ENCODE measurements around the gene HEXIM2. TPM values are rescaled to one million over a fixed set of nuclear protein-coding genes. Genes with fewer than 3 reads are reported as not detected.

HEXIM2 gene
- total and polyA plus RNA-seq, 4 donors = 4.3 to 10.6 (median 7.1) TPM

DNA sequence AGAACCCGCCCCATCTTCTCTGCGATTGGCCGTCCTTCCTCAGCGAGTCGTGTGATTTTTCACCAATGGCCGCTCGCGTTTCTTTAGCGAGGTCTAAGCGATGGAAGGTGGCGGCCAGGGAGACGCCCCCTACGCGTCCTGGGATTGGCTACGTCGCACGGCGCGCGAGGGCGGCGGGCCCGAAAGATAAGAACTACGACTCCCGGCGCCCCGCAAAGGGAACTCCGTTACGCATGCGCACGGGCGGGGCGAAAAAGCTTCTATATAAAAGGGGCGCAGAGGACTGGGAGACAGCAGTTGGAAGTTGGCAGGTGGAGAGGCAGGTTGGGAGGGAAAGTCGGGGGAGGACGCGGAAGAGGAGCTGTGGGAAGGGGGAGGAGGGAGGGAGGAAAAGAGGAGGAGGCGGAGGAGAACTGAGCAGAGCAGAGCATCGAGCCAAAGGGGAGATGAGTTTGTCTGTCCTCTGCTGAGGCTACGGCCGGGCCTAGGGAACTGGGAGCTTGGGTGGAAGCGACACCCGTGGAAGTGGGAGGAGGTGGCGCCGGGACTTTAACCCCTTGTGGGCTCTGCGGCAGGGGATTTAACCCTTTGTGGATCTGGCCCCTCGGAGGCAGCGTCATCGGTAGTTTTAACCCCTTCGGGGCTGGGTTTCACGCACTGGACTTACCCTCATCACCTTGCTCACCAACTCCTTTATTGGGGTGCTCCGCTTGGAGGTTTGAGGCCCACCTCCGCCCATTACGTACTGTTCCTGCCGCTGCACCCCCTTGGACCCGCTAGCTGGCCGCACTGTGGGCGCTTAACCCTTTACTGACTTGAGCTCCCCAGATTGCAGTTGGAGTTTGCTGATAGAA lies 13.3 kb upstream of the HEXIM2 start, which contains the start of gene HEXIM1:
Gene HEXIM1 (plus strand): TSS at position 293 of the 854 bp plus-strand sequence. CDS start 716 bp downstream, outside the sequence.
- WGBS, 2 donors = 0% methylated on average over 58 of the region's 58 CpGs
- TF ChIP-seq, protein P1, sequence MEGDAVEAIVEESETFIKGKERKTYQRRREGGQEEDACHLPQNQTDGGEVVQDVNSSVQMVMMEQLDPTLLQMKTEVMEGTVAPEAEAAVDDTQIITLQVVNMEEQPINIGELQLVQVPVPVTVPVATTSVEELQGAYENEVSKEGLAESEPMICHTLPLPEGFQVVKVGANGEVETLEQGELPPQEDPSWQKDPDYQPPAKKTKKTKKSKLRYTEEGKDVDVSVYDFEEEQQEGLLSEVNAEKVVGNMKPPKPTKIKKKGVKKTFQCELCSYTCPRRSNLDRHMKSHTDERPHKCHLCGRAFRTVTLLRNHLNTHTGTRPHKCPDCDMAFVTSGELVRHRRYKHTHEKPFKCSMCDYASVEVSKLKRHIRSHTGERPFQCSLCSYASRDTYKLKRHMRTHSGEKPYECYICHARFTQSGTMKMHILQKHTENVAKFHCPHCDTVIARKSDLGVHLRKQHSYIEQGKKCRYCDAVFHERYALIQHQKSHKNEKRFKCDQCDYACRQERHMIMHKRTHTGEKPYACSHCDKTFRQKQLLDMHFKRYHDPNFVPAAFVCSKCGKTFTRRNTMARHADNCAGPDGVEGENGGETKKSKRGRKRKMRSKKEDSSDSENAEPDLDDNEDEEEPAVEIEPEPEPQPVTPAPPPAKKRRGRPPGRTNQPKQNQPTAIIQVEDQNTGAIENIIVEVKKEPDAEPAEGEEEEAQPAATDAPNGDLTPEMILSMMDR (IDR thresholded peaks at IDR 0.05; ENCODE audit: control extremely low read depth, extremely low read depth) = no peak
- ATAC-seq (ENCODE audit: insufficient read depth, low FRiP score) (peak; percentile 83), DNase-seq (peak; percentile 100)
- Histone ChIP-seq H3K27ac (ENCODE audit: low read depth in 1 of 2, low read length in 1 of 2) (peak within 1 kb of the TSS; percentile 95 to 96), H3K4me1 (ENCODE audit: control insufficient read depth in 5 of 5, insufficient read depth in 5 of 5, low read length in 5 of 5) (peaks cover 5 to 44% (median 14%) of the 10 kb centered on the region in 5 donors), H3K36me3 (ENCODE audit: control insufficient read depth in 4 of 4, insufficient read depth in 4 of 4, low read length in 4 of 4) (peaks cover 0 to 9% (median 0%) of the 10 kb centered on the region in 4 donors), H3K4me3 (peak within 1 kb of the TSS; percentile 80), H3K9me3 (ENCODE audit: control insufficient read depth in 4 of 4, insufficient read depth in 3 of 4, low read length in 3 of 4) (no peaks in the 10 kb centered on the region), H3K27me3 (ENCODE audit: control insufficient read depth in 3 of 3, insufficient read depth in 3 of 3, low read length in 2 of 3) (no peaks in the 10 kb centered on the region), H3K9ac (ENCODE audit: insufficient read depth in 1 of 2, low read length in 2 of 2) (peak within 1 kb of the TSS; percentile 85 to 97)

DNA sequence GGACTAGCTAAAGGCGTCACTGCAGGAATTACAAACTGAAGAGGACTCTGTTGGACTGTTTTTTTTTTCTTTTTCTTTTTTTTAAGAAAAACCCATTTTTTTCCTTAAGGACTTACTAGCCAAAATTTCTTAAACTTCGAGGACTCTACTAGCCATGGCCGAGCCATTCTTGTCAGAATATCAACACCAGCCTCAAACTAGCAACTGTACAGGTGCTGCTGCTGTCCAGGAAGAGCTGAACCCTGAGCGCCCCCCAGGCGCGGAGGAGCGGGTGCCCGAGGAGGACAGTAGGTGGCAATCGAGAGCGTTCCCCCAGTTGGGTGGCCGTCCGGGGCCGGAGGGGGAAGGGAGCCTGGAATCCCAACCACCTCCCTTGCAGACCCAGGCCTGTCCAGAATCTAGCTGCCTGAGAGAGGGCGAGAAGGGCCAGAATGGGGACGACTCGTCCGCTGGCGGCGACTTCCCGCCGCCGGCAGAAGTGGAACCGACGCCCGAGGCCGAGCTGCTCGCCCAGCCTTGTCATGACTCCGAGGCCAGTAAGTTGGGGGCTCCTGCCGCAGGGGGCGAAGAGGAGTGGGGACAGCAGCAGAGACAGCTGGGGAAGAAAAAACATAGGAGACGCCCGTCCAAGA lies 12.5 kb upstream of the HEXIM2 start:
- WGBS, 2 donors = 0 to 1% methylated on average over 32 of the region's 32 CpGs

DNA sequence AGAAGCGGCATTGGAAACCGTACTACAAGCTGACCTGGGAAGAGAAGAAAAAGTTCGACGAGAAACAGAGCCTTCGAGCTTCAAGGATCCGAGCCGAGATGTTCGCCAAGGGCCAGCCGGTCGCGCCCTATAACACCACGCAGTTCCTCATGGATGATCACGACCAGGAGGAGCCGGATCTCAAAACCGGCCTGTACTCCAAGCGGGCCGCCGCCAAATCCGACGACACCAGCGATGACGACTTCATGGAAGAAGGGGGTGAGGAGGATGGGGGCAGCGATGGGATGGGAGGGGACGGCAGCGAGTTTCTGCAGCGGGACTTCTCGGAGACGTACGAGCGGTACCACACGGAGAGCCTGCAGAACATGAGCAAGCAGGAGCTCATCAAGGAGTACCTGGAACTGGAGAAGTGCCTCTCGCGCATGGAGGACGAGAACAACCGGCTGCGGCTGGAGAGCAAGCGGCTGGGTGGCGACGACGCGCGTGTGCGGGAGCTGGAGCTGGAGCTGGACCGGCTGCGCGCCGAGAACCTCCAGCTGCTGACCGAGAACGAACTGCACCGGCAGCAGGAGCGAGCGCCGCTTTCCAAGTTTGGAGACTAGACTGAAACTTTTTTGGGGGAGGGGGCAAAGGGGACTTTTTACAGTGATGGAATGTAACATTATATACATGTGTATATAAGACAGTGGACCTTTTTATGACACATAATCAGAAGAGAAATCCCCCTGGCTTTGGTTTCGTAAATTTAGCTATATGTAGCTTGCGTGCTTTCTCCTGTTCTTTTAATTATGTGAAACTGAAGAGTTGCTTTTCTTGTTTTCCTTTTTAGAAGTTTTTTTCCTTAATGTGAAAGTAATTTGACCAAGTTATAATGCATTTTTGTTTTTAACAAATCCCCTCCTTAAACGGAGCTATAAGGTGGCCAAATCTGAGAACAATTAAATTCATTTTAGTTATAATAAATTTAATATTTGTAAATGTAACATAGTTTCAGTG lies 11.7 kb upstream of the HEXIM2 start:
- peak; percentile 84 to 86 (median 84) for DNase-seq
- Histone ChIP-seq H3K4me1 (ENCODE audit: control insufficient read depth in 5 of 5, insufficient read depth in 5 of 5, low read length in 5 of 5) (peaks cover 2 to 30% (median 14%) of the 10 kb centered on the region in 5 donors), H3K9me3 (ENCODE audit: control insufficient read depth in 4 of 4, insufficient read depth in 3 of 4, low read length in 3 of 4) (no peaks in the 10 kb centered on the region), H3K9ac (ENCODE audit: insufficient read depth in 1 of 2, low read length in 2 of 2) (peak overlapping the region; percentile 83 to 85), H3K4me3 (peak overlapping the region; percentile 80), H3K36me3 (ENCODE audit: control insufficient read depth in 4 of 4, insufficient read depth in 4 of 4, low read length in 4 of 4) (peaks cover 0 to 9% (median 0%) of the 10 kb centered on the region in 4 donors), H3K27me3 (ENCODE audit: control insufficient read depth in 3 of 3, insufficient read depth in 3 of 3, low read length in 2 of 3) (no peaks in the 10 kb centered on the region), H3K27ac (ENCODE audit: low read depth in 1 of 2, low read length in 1 of 2) (peak overlapping the region; percentile 92 to 95)
- TF ChIP-seq, protein P1 (IDR thresholded peaks at IDR 0.05; ENCODE audit: control extremely low read depth, extremely low read depth) = no peak
- ATAC-seq (ENCODE audit: insufficient read depth, low FRiP score) = no peak
- WGBS, 2 donors = 1 to 2% methylated on average over 56 of the region's 56 CpGs

More for the DNA sequence above, 12.5 kb upstream of the HEXIM2 start:
- TF ChIP-seq, protein P1 (IDR thresholded peaks at IDR 0.05; ENCODE audit: control extremely low read depth, extremely low read depth) = peak; percentile 37
- Histone ChIP-seq H3K4me3 (peak overlapping the region; percentile 80), H3K27ac (ENCODE audit: low read depth in 1 of 2, low read length in 1 of 2) (peak overlapping the region; percentile 92 to 95), H3K27me3 (ENCODE audit: control insufficient read depth in 3 of 3, insufficient read depth in 3 of 3, low read length in 2 of 3) (no peaks in the 10 kb centered on the region), H3K9me3 (ENCODE audit: control insufficient read depth in 4 of 4, insufficient read depth in 3 of 4, low read length in 3 of 4) (no peaks in the 10 kb centered on the region), H3K4me1 (ENCODE audit: control insufficient read depth in 5 of 5, insufficient read depth in 5 of 5, low read length in 5 of 5) (peaks cover 5 to 36% (median 14%) of the 10 kb centered on the region in 5 donors), H3K9ac (ENCODE audit: insufficient read depth in 1 of 2, low read length in 2 of 2) (peak overlapping the region; percentile 83 to 85), H3K36me3 (ENCODE audit: control insufficient read depth in 4 of 4, insufficient read depth in 4 of 4, low read length in 4 of 4) (peaks cover 0 to 9% (median 0%) of the 10 kb centered on the region in 4 donors)
- DNase-seq (peak; percentile 94 to 96 (median 95)), ATAC-seq (ENCODE audit: insufficient read depth, low FRiP score) (peak; percentile 25)

All from lung (tissue), 12 donors.